ENCODE measurements around the gene ADAM11. TPM values are rescaled to one million over a fixed set of nuclear protein-coding genes. Genes with fewer than 3 reads are reported as not detected.

ADAM11 gene
- total and polyA plus RNA-seq, 8 donors: 0.13 to 4.2 (median 2.7) TPM

- DNase-seq (no peak), ATAC-seq (no peak)
- Histone ChIP-seq H3K9me3 (no peaks in the 10 kb centered on the region), H3K4me1 (peaks cover 0 to 5% of the 10 kb centered on the region in 2 donors), H3K27ac (no peak overlapping the region), H3K27me3 (peaks cover 0 to 56% of the 10 kb centered on the region in 2 donors), H3K36me3 (no peaks in the 10 kb centered on the region), H3K4me3 (no peak overlapping the region)
- TF ChIP-seq, protein P1, sequence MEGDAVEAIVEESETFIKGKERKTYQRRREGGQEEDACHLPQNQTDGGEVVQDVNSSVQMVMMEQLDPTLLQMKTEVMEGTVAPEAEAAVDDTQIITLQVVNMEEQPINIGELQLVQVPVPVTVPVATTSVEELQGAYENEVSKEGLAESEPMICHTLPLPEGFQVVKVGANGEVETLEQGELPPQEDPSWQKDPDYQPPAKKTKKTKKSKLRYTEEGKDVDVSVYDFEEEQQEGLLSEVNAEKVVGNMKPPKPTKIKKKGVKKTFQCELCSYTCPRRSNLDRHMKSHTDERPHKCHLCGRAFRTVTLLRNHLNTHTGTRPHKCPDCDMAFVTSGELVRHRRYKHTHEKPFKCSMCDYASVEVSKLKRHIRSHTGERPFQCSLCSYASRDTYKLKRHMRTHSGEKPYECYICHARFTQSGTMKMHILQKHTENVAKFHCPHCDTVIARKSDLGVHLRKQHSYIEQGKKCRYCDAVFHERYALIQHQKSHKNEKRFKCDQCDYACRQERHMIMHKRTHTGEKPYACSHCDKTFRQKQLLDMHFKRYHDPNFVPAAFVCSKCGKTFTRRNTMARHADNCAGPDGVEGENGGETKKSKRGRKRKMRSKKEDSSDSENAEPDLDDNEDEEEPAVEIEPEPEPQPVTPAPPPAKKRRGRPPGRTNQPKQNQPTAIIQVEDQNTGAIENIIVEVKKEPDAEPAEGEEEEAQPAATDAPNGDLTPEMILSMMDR (IDR thresholded peaks at IDR 0.05): no peak
- intact Hi-C loops (cut with DNase I): no loop called here
Measured at GRCh38 chr17:44769230-44769629, 10.4 kb downstream of the ADAM11 start.

GRCh38 chr17:44769647-44770084 lies 10.9 kb downstream of the ADAM11 start:
- Histone ChIP-seq H3K27ac (no peak overlapping the region), H3K36me3 (no peaks in the 10 kb centered on the region), H3K27me3 (peaks cover 0 to 59% of the 10 kb centered on the region in 2 donors), H3K9me3 (no peaks in the 10 kb centered on the region), H3K4me1 (peaks cover 0 to 7% of the 10 kb centered on the region in 2 donors), H3K4me3 (no peak overlapping the region)
- DNase-seq: no peak
- TF ChIP-seq, protein P1 (IDR thresholded peaks at IDR 0.05): no peak
- no peak for ATAC-seq
- intact Hi-C loops (cut with DNase I): loop anchor here (10.0 kb wide), 2 partner anchors 95 to 245 kb away; no protein-coding TSS in a partner anchor

- no peak overlapping the region for H3K4me3 ChIP-seq
- no peaks in the 10 kb centered on the region for H3K9me3 ChIP-seq
- no peak overlapping the region for H3K27ac ChIP-seq
- TF ChIP-seq, protein P1 (IDR thresholded peaks at IDR 0.05): no peak
- ATAC-seq (no peak), DNase-seq (no peak)
- no peaks in the 10 kb centered on the region for H3K36me3 ChIP-seq
- intact Hi-C loops (cut with DNase I): loop anchor here (10.0 kb wide), 2 partner anchors 94 to 244 kb away; no protein-coding TSS in a partner anchor
- H3K4me1 ChIP-seq: peaks cover 5 to 13% of the 10 kb centered on the region in 2 donors
- peaks cover 0 to 59% of the 10 kb centered on the region in 2 donors for H3K27me3 ChIP-seq
Measured at GRCh38 chr17:44770166-44770925, 11.6 kb downstream of the ADAM11 start.

DNA sequence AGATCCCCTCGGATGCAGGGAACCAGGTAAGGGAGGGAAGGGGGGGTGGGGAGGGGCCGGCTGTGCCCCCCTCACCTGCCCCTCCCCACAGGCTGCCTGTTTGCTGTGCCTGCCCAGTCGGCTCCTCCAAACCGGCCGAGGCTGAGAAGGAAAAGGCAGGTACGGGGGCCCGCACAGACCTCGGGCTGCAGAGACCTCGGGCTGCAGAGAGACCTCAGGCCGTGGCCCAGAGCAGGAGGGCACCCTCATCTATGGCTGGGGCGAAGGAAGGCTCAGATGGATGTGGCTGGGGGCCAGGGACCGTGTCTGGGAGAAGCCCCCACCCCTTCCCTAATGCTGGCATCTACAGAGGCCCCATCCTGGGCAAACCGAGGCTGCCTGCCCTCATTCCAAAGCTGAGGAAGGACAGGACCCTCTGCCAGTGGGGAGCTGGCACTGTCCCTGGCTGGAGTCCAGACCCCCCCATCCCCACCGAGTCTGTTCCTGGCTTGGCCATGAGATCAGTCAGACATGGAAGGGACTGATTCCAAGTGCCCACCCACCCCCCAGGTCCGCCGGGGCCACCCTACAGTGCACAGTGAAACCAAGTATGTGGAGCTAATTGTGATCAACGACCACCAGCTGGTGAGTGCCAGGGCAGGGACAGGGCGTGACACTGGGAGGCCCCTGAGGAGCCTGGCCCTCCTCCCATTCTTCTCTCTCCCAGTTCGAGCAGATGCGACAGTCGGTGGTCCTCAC lies 13.7 kb downstream of the ADAM11 start:
- Histone ChIP-seq H3K4me3 (no peak overlapping the region), H3K27ac (no peak overlapping the region), H3K27me3 (peaks cover 0 to 68% of the 10 kb centered on the region in 2 donors), H3K9me3 (no peaks in the 10 kb centered on the region), H3K36me3 (no peaks in the 10 kb centered on the region), H3K4me1 (peaks cover 5 to 22% of the 10 kb centered on the region in 2 donors)
- intact Hi-C loops (cut with DNase I): loop anchor here (10.0 kb wide), 2 partner anchors 92 to 242 kb away; no protein-coding TSS in a partner anchor
- DNase-seq (no peak), ATAC-seq (no peak)
- TF ChIP-seq, protein P1 (IDR thresholded peaks at IDR 0.05): no peak

DNA sequence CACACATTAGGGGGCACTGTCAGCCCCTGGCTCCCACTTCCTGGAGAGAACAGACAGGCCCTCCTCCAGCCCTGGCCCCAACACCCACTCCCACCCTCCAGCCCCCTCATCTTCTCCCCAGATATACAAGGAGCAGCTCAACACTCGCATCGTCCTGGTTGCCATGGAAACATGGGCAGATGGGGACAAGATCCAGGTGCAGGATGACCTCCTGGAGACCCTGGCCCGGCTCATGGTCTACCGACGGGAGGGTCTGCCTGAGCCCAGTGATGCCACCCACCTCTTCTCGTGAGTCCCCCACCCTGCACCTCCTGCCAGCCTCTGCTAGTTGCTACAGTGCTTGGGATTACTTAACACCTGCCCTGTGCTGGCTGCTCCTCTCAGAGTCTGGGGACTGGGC lies 14.4 kb downstream of the ADAM11 start:
- no peak overlapping the region for H3K4me3 ChIP-seq
- no peaks in the 10 kb centered on the region for H3K36me3 ChIP-seq
- ATAC-seq (no peak), DNase-seq (no peak)
- intact Hi-C loops (cut with DNase I): loop anchor here (10.0 kb wide), 2 partner anchors 92 to 242 kb away; no protein-coding TSS in a partner anchor
- peaks cover 5 to 22% of the 10 kb centered on the region in 2 donors for H3K4me1 ChIP-seq
- H3K27me3 ChIP-seq: peaks cover 0 to 67% of the 10 kb centered on the region in 2 donors
- TF ChIP-seq, protein P1 (IDR thresholded peaks at IDR 0.05): no peak
- no peaks in the 10 kb centered on the region for H3K9me3 ChIP-seq
- no peak overlapping the region for H3K27ac ChIP-seq
